GM11168 (cell line): ENCODE measurements around the gene SMTNL2.
"Not testable (repeated sequence)": the region's sequence is repeated elsewhere in the genome, so short reads cannot be mapped to it uniquely, and the experiment has no call there.

Experiments
- in situ Hi-C: fragments of 300-500 bp; cut with MboI; formaldehyde crosslinking; loops from one replicate; pipeline ENCODE4 v1.12.0; 2022; ENCODE audit warnings: low sequenced_read_pairs; ENCODE audit not compliant: unreplicated experiment

SMTNL2 gene

GRCh38 chr17:4624451-4624911, 40.2 kb downstream of the SMTNL2 start:
- in situ Hi-C loops, result loop anchor here (5.0 to 10.0 kb wide), 2 partner anchors 57 to 190 kb away; partner anchors contain the start of gene SPNS3

DNA sequence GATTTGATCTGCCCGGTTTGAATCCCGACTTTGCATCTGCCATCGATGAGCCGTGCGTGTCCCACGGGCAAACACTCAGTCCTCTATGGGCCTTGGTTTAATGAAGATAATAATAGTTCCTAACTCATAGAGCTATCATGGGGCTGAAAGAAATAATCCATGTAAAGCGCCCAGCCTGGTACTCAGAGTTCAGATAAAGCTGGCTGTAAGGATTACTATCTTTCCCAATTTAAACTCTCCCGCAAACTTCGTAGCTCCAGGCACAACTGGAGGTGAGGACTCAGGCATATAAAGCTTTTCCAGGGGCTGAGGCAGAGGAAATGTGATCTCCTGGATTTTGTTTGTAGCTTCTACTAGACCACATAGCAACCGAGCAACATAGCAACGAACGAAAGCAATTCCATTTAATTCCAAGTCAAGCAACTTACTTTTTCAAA, 40.9 kb downstream of the SMTNL2 start:
- in situ Hi-C loops, result loop anchor here (10.0 kb wide), 1 partner anchor 190 kb away; the partner anchor contains the start of gene SPNS3

- in situ Hi-C loops, result loop anchor here (10.0 kb wide), 1 partner anchor 192 kb away; the partner anchor contains the start of gene SPNS3
Observed at GRCh38 chr17:4626734-4627256, 42.5 kb downstream of the SMTNL2 start.

GRCh38 chr17:4631431-4631830, 47.1 kb downstream of the SMTNL2 start:
- in situ Hi-C loops, result no loop called here

DNA sequence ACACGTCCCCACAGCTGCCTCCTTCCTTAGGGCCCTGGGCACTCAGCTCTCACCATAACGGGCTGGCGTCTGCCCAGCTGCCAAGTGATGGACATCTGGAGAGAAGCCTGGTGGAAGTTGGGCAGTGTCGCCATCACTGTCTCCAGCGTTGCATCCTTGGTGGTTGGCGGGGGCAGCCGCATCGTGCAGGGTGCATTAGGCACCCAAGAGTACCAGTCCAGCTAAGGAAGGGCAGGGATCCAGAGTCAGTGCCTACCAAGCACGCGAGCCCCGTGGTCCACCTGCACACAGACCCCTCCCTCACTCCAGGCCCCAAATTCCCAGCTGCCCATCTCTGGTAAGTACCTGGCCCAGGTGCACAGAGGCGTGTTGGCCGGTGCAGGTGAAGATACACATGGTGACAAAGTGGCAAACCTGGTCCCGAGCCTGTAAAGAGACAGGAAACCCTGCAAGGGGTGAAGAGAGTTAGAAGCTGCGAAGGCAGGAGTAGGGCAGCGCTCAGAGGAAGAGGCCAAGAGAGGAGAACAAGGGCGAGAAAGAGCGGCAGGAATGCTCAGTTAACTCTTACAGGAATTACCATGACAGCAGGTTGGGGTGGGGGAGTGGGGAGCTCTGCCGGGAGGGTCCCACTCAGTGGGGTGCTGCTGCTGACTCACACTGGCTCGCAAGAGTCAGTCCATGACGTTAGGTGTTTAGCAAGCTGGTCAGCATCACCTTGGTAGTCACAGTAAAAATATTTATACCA, 47.7 kb downstream of the SMTNL2 start:
- in situ Hi-C loops, result no loop called here

DNA sequence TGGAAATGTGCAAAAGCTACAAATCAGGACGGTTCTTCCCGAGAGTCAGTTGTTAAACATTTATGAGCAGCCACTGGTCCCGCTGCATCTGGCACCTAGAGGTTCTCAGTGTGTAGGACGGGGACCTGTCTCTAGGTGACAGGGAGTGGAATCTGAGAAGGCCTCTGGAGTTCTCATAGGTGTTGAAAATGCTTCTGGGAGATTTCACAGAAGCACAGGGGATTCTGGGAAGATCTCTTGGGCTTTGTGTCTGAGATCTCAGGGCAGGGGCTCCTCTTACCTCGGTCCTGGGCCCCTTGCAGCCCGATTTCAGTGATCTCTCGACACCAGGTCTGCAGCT, 48.2 kb downstream of the SMTNL2 start:
- in situ Hi-C loops, result no loop called here

DNA sequence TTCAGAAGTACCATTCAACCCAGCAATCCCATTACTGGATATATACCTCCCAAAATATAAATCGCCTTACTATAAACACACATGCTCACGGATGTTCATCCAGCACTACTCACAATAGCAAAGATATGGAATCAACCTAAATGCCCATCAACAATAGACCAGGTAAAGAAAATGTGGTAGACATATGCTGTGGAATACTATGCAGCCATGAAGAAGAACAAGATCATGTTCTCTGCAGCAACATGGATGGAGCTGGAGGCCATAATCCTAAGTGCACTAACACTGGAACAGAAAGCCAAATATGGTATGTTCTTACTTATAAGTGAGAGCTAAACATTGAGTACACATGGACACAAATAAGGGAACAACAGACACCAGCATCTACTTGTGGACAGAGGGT, 49.3 kb downstream of the SMTNL2 start:
- in situ Hi-C loops, result no loop called here

- in situ Hi-C loops, result no loop called here
Observed at GRCh38 chr17:4634976-4635375, 50.6 kb downstream of the SMTNL2 start.

- in situ Hi-C loops, result no loop called here
Observed at GRCh38 chr17:4635823-4636375, 51.6 kb downstream of the SMTNL2 start.

- in situ Hi-C loops, result no loop called here
Observed at GRCh38 chr17:4636474-4637100, 52.3 kb downstream of the SMTNL2 start.

- in situ Hi-C loops, result not testable (repeated sequence)
Observed at GRCh38 chr17:4638766-4639165, 54.4 kb downstream of the SMTNL2 start.

GRCh38 chr17:4639301-4640059, 55.2 kb downstream of the SMTNL2 start:
- in situ Hi-C loops, result not testable (repeated sequence)

DNA sequence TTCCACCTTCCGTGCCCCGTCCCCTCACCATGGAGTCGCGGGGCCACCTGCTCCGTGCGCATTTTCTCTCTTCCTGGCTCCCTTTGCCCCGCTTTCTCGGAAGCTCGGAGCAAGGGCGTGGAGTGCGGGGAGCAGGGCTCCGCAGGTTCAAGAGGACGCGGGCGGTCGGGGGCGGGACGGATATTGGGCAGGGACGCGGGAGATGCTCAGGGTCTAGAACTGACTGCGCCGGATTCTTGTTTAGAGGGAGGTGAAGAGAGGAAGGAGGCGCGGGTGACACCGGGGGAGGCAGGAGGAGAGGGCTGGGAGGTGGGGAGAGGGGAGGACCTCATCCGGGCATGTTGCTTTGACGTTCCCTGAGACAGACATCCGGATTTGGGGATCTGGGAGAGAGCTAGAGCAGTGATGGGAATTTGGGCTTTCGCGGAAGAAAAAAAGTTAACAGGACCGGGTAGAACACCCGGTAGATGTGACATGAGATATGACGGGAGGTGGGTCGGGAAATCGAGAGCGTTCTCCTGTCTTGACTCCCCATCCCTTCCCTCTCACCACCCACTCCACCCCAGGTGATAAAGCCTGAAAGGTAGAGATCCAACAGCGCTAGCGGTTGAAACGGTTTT, 56.4 kb downstream of the SMTNL2 start:
- in situ Hi-C loops, result not testable (repeated sequence)

- in situ Hi-C loops, result no loop called here
Observed at GRCh38 chr17:4641297-4642195, 57.2 kb downstream of the SMTNL2 start, which contains the start of gene ALOX15. TSS of gene ALOX15 (minus strand) at chr17:4641678. CDS start at chr17:4641651, 27 bp downstream.

DNA sequence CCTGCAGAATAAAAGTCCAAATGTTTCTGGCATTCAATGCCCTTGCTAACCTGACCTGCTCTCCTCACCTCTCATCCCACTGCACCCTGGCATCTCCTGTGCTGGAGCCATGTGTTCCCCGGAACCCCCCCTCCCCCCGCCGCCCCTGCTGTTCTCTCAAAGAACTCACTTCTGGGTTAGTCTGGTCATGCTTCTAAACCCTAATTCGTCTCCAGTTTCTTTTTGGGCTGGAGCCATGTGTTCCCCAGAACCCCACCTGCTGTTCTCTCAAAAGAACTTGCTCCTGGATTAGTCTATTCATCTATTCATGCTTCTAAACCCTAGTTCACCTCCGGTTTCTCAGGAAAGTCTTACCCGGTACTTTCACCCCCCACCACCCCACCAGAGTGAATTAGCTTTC, 58.0 kb downstream of the SMTNL2 start:
- in situ Hi-C loops, result no loop called here

DNA sequence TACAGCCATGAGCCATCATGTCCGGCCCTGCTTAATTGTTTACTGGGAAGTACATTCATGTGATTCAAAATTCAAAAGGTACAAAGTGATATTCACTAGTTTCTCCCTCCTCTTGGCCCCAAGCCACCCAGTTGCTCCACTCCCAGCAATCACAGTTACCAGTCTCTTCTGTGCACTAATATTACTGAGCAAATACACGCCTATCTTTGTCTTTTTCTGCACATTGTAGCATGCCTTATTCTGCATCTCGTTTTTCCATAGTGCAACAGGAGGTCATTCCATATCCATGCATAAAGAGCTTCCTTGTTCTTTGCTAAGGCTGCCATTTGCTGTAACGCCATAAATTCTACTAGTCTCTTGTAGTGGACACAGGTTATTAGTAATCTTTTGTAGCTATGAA, 59.3 kb downstream of the SMTNL2 start:
- in situ Hi-C loops, result no loop called here

DNA sequence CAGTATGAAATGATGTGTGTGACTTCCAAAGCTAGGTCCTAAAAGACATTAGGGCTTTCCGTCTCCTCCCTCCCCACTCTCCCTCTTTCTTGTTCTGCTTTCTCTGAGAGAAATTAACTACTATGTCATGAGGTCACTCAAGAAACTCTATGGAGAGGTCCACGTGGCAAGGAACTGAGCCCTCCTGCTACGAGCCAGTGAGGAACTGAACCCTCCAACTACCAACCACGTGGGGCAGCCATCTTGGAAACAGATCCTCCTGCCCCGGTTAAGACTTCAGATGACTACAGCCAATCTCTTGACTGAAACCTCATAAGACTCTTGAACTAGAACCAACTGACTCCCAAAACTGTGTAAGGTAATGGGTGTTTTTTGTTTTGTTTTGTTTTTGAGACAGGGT, 61.3 kb downstream of the SMTNL2 start:
- in situ Hi-C loops, result no loop called here

GRCh38 chr17:4648741-4649140, 64.4 kb downstream of the SMTNL2 start:
- in situ Hi-C loops, result no loop called here

DNA sequence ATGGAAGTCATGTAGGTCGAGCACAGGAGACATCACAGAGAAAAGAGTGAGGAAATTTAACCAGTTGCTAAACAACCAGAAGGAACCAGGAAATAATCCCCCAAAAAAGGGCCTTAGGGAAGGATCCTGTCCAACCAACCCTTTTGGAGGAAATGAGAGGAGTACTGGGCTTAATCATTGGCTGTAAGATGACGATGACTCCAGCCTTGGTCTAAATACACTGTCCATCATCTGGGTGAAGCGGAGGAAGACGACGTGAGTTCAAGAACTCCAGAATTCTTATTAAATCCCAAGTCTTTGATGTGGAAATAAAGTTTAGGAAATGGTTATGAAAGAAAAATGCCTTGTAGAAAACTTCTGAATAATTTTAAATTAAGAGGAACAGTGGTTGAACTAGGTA, 68.7 kb downstream of the SMTNL2 start:
- in situ Hi-C loops, result no loop called here
